ENCODE results near the gene ERC2. TPM values are rescaled to one million over a fixed set of nuclear protein-coding genes. Genes with fewer than 3 reads are reported as not detected.

ERC2 gene
- total RNA-seq, 1 experiment from 2014 or later: 0.59 TPM

DNA sequence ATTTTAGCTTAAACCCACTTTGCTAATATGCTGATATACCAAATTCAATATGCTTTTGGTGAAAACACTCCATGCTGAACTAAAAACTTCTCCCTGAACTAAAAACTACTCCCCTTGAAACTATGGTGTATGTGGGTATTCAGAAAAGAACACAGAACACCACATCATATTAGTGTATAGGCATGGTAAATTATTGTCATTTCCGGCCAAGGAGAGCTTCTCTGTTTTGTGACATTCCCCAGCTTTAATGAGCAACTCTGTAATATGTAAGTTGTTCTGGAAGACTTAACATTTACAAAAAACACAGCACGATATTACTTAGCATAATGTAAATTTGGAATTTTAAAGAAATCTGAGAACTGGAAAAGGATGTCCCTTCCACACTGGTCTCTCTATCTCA is 711.3 kb downstream of the ERC2 start:
- no peak for DNase-seq (ENCODE audit: low read depth)

DNA sequence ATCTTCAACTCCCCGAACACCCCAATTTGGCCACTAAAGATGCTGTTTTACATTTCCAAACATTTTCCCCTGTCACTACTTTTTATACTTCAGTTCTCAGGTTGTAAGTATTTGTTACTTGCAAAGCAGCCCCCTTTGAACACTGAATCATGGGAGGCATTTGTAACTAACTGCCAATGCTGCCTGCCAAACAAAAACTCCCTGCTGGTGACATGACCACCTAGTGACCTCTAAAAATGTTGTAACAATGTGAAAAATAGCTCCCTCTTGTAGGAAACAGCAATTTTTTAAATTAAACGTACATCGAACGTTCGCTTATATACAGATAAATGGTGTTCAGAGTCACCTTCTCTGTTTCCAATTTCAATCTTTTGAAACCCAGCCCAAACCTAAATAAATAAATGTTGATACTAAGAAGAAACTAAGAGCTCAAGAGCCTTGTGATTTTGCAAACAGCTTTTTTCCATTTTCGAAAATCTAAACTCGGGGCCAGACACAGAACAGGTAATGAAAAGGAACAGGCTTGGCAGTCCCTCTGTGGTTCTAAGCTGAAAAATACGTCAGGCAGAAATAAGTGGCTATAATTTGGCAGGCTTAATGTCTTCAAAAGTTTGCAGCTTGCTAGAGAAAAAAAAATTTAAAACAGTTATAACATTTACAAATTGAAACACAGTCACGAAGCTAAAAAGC is 712.6 kb downstream of the ERC2 start:
- DNase-seq (ENCODE audit: low read depth): no peak

DNA sequence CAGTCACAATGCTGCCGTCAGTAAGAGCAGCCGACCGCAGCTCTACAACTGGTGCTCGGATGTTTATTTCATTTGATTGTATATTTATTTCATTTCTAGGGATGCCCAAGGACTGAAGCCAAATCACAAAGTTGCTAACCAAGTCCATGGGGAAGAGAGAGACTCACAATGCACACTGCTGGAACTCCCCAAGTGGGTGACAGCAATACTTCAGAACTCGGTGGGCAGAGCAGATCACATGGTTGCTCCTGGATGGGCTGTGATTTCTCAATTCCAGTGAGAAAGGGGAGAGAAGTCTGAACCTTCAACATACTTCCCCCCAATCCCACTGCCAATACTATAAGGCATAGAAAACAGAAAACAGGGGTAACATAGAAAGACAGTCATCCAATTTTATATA is 715.4 kb downstream of the ERC2 start:
- no peak for DNase-seq (ENCODE audit: low read depth)

DNA sequence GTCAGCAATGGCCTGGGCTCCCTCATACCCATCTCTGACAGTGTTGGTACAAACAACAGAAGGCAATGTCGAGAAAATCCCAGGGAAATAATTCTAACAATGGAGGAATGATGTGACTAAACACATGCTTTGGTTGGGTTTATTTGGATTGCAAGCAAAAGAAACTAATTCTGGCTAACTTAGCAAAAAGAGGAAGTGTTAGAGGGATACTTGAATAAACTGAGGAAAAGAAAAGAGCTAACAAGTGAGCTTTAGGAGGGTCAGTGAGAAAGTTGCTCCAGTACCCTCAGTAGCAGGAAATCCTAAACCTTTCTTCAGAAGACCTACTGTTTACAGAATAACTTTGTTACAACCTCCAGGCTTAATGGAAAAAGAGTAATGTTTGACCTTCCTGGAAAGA is 716.5 kb downstream of the ERC2 start:
- DNase-seq (ENCODE audit: low read depth): no peak

DNA sequence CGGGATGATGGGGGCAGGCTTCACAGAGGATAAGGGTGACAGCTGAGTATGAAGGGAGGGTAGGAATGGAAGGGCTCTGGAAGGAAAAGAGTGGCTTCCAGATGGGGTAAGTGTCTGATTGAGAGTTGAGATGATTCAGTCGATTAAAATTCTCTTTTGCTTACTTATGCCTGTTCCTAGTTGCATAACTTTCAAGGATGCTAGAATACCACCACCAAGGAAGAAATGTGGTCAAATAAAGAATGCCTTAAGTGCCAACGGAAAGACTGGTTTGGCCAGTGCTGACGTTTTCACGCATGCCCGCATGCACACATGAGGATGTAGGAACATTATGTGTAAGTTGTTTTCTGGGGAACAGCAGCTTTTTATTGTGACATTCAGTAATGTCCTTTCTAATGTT is 717.7 kb downstream of the ERC2 start:
- DNase-seq (ENCODE audit: low read depth): peak; percentile 86

DNA sequence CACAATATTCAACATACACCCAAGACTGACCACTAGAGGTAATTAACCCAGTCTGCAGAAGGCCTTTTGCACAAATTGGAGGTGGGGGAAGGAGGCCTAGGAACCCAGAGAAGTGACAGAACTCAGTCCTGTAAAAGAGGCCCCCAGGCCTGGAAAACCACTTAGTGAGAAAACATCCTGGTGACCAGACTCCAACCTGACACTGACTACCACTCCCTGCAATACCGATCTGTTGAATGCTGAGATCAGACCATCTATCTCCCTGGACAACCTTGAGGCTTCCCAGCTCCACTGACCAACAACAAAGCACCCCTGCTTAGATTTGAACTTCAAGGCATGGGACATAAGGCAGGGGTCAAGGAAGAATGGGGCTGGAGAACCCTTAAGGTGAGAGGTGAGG is 719.2 kb downstream of the ERC2 start:
- DNase-seq (ENCODE audit: low read depth): no peak

DNA sequence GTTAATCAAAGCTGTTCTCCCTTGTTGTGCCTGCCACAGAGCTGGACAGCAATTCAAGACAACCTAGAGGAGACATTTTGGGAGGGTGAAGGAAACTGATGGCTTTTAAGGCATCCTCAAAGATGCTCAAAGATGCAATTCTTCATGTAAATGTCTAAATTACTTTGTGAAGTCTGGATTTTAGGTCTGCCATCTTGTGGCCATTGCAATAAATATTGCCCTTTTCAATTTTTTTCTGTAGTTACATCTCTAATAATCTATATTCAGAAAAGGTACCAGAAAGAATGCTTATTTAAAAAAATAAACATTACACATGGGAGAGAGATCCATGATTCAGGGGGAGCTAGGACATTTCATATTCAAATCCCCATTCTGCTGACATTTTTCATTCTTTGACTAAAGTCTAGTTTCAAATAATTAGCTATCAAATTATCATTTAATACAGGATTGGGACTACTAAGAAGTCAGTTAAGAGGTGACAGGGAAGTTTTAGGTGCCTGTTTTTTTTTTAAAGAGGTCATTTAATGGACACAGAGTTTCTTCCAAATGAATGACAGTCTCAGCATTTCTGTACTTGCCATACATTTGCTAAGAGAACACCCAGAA is 721.4 kb downstream of the ERC2 start:
- DNase-seq (ENCODE audit: low read depth): no peak

DNA sequence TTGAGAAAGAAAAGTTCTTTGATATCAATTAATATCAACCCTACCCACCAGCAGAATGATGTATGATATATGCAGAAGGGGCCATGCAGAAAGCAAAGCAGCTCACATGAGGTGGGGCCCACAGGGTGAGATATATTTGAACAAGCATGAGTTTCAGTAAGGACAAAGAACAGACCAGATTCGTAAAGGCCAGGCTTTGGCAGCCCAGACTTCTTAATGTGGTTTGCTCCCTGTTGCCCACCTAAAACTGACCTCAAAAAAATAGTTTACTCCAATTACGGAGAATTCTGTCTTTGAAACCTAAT is 725.5 kb downstream of the ERC2 start:
- no peak for DNase-seq (ENCODE audit: low read depth)

DNA sequence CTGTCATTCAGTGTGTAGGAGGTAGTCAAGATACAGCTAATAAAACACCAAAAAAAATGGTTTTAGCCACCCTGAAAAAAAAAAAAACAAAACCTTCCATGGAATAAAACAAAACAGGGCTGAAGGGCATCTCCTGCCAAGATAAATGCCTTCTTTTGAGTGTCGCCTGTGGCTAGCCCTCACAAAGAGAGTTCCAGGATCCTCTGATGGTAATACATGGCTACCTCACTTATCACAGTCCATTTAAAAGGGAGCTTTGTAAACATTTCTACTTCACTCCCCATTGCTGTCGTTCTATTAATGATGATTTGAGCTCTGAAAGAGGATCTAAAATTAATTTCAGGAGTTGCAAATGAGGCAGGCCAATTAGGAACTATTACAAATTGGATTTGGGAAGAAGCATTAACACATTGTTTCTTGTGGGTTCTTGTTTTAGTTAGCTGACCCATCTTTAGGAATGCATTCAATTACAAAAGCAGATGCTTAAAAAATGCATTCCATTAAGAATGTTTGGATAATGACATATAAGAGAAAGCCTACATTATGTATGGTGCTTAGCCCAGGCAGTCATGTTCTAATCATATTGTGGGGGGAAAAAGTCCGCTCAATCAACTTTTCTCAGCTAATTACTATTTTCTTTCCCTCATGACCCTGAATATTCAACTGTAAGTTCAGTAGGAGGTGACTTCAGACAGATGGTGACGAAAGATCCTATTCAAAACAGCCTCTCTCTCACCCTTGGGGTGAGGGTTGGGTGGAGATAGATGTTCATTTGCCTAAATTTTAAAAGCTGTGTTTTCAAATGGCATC is 726.0 kb downstream of the ERC2 start:
- no peak for DNase-seq (ENCODE audit: low read depth)

DNA sequence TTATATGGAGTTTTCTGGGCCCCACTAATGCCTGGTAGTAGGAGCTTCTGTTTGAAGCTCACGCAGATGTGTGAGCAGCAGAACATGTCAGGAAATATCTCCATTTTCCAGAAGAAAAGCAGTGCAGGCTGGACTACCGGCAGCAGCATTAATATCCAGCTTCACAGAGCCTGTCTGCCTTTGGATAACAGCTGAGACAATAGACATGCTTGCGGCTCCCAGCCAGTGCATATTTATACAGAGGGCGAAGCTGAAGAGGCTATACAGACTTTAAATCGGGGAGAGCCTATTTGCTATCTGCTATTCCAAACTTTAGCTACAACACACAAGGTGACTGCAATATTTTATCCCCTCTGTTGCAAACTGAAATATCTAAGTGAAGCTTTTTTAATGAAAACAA is 731.1 kb downstream of the ERC2 start:
- DNase-seq (ENCODE audit: low read depth): no peak

DNA sequence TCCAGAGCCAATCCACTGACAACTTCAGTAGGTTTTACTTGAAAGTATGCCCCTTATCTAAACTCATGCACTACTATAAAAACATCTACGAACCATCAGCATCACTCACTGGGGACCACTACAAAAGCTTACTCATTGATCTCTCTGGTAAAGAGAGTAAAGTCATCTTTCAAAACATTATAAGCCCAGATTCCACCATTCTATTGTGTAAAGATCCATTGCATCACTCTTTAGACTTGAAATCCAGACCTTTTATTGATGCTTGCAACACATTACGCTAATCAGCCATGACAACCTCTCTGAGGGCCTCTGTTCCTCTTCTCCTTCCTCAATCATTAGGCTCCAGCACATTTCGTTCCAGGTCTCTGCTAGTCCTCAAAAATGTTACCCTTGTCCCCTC is 732.3 kb downstream of the ERC2 start:
- no peak for DNase-seq (ENCODE audit: low read depth)

DNA sequence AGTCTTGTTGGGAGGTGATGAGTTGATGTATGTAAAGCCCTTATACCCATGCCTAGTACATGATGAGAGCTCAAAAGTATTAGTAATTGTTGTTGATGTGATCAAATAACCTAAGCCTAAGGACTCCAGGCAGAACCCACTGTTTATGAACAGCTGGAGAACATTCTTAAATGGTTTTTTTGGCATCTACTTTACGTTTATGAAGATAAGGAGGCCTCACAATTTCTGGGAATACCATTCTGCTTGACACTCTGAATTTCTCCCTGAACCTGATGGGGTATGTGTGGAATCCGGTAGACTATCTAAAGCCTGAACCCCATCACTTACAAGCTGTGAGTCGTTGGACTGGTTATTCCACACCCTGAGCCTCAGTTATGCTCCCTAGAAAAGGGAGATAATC is 736.5 kb downstream of the ERC2 start:
- no peak for DNase-seq (ENCODE audit: low read depth)

DNA sequence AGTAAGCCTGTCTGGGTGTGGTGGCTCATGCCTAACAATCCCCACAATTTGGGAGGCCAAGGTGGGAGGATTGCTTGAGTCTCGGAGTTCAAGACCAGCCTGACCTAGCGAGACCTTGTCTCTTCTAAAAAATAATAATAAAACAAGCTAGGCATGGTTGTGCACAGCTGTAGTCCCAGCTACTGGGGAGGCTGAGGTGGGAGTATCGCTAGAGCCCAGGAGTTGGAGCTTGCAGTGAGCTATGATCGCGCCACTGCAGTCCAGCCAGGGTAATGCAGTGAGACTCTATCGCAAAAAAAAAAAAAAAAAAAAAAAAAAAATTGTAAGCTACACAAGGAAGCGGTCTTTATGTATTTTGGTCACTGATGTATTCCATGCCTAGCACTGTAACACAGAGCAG is 738.7 kb downstream of the ERC2 start:
- no peak for DNase-seq (ENCODE audit: low read depth)

DNA sequence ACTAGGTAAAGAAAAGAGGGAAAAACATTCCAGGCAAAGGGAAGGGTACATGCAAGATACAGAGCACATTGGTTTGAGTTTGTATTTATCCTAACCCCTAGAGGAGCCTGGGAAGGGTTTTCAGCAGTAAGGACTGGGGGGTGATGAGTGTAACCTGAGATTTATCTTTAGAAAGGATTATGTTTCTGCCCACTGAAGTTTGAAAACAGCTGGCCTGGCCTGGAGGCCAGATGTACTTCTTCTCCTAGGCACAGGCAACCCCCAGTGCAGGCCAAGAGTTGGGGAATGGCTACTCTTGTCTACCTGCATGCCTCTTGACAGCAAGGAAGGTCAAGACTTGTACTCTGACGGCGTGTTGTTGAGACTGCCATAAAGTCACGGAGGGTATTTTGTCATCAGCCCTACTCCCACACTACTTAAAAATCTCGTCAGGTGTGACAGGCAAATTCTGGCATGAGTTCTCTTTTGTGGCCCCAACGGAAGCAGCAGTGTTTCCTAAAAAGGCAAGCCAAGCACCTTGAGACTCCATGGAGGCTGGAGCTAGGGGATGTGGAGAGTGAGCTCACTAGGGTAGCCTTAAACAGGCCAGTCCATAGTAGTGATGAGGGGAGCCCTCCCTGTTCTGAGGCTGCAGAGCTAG is 739.7 kb downstream of the ERC2 start:
- DNase-seq (ENCODE audit: low read depth): no peak

DNA sequence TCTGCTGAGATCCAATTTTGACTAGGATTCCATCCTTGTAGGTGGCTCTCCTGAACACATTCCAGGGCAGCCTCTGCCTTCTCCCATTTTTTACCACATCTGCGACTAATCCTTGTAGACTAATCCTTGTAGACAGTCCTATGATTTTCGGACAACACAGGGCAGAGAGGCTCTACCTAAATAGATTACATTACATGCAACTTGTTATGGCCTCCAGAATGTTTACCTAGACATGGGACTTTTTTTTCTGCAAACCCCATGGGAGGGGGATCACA is 741.8 kb downstream of the ERC2 start:
- DNase-seq (ENCODE audit: low read depth): no peak

DNA sequence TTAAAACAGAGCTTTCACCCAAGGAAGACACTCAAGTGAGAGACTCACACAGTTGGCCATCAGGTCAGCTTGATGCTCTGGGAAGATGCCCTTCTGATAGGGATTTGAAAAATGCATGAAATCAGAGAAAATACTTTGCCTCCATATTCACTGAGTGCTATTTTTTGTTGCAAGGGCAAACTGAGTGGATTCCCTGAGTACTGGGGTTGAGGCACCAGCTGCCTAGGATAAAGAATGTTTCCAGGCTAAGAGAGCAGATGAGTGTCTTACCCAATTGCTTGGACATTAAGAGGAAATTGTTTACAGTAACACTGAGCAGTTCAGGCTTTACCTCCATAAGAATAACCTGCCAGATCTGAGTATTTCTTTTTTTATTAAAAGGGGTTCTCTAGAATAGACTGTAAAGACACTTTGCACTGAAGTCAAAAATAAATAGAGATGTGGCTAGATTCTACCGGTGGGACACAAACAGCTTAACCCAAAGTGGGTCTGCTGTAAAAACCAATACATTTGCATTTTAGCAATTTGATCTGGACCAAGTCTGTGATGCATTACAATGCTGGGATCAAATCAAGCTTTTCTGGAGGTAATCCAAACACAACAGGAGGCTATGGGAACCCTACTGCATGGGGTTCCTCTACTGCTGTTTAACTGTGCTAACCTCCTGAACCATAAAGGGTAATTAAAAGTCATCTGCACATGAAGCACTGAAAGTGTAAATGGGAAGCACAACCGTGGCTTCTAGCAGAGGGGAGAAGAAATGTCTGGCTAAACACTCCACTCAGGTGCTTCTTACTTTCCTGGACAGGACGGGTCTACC is 742.4 kb downstream of the ERC2 start:
- DNase-seq (ENCODE audit: low read depth): no peak

DNA sequence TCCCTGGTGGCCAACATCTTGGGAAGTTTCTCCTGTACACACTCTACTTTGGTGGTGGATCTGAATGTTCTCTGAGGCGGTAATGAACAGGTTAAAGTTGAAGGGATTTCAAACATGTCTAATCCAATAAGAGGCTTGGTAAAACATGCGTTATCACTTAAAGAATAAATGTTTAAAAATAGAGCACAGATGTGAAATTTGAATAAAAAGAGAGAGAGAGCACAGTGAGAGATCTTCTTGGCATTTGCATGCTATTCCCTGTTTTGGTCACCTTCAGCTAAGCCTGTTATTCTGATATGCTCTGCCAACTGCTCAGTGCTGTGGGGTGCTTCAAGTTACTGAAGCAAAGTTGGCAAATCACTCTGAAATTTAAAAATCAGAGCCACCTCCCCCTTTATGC is 743.4 kb downstream of the ERC2 start:
- no peak for DNase-seq (ENCODE audit: low read depth)

DNA sequence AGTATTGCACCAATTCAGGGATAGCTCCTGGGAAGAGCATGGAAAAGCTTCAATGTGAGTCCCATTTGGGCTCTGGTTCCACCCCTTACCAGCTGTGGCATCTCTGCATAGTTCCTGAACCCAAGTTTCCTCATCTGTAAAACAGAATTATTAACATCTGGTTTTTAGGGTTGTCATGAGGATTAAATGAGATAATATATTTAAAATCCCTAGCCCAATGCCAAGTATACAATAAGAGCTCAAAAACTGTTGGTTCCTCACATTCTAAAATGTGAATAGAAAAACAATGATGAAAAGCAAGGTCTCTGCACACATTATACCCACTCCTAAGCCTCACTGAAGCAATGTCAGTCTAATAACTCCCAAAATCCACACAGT is 743.9 kb downstream of the ERC2 start:
- DNase-seq (ENCODE audit: low read depth): no peak

DNA sequence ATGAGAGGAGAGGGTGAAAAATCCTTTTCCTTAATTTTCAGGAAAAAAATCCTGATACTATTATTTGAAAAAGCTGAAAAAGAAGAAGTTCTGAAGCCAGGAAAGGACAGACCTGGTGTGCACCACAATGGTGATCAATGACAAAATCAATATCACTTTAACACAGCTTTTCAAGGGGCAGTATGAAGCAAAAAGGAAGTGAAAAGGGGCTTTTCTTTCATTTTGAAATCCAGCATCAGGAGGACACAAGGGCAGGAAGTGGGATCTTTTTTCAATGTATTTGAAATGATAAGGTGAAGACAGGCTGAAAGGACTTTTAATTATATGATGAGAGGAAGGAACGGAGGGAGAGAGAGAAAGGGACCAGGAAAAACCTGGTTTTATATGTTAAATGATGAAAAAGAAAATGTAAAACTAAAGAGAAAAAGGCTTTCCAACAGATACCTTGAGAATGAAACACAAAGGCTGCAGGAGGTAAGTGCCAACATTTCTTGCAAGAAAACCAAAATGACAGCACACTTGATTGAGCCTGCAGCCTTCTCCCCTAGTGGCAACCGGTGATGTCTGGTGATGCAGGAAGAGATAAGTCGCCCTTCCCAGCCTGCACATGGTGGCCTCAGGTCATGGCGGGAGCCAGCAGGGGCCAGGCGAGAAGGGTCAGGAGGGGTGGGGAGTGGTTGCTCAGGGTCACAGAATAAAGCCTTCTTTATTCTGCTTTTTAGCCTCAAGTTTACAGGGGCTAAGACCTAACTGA is 744.4 kb downstream of the ERC2 start:
- DNase-seq (ENCODE audit: low read depth): no peak

DNA sequence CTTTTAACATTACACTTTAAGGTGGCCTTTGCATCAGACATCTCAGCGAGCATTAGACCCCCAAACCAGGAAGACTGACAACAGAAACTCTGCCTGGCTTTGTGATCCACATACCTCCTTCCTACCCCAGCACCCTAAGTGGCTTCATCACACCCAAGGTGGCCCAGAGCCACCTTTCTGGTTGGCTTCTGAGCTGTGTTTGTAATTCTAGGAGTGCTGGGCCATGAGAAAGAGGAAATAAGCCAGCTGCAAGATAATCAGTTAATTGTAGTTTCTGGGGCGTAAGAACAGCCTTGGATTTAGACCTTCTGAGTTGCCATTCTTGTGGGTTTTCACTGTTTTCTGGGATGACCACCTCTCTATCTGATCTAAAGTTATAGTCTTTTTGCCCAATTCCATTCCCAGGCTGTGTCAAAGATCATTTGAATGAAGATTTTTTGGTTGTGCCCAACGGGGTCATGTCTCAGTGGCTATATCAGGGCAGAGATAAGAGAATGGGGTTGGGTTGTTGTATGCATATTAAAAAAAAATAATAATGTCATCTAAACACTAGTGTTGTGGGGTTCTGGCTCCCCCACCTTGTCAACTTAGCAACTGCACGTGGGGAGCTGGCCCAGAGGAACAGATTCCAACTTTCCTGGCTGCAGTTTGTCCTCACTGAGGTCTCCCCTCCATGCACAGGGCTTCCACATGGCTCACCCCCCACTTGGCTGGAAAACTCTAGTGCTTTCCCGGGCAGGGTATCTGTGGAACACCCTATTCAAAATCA is 746.4 kb downstream of the ERC2 start:
- DNase-seq (ENCODE audit: low read depth): peak; percentile 10
